HL-60/S4 (cell line): ENCODE results near the gene PON2.
"Not testable (repeated sequence)": the region's sequence is repeated elsewhere in the genome, so short reads cannot be mapped to it uniquely, and the experiment has no call there.

Experiments used
- in situ Hi-C: fragments of 300-500 bp; cut with MboI; formaldehyde crosslinking; loops from 2 replicates; pipeline ENCODE4 v1.14.3; 2022; ENCODE audit warnings: low sequenced_read_pairs

PON2 gene

DNA sequence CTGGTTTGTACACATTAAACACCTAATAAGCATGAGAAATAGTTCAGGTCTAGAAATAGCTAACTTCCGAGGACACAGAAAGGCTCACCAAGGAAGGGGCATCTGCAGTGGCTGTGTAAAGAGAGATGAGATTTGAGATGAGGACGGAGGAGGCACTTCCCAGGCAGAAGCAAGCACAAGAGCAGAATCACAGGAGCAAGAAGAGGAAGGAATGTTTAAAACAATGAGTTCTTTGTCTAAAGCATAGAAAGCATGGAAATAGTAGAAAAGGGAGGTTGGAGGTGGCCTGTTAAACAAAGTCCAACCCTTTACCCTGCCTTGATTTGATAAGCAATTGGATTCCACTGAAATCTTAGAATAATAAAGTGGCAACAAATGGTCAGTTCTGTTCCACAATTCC lies 27.1 kb downstream of the PON2 start:
- in situ Hi-C loops: no loop called here

- in situ Hi-C loops: no loop called here
Observed at GRCh38 chr7:95405800-95406199, 29.0 kb downstream of the PON2 start.

DNA sequence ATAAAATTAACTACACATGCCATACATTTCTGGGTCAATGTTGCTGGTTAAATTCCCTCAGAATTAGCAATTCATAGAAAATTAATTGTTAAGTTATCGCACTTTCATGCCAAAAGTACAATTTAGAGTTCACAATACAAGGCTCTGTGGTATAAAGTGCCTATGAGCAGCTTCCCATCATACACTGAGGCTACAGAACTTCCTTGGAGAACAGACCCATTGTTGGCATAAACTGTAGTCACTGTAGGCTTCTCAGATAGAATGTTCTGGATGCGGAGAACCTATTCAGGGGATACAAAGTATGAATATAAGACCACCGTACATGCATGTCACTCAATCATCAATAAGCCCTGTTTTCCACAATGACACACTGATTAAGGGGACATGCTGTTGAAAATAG lies 29.6 kb downstream of the PON2 start:
- in situ Hi-C loops: no loop called here

GRCh38 chr7:95404316-95404865 lies 30.4 kb downstream of the PON2 start:
- in situ Hi-C loops: no loop called here

GRCh38 chr7:95398155-95398940 lies 36.5 kb downstream of the PON2 start:
- in situ Hi-C loops: no loop called here

DNA sequence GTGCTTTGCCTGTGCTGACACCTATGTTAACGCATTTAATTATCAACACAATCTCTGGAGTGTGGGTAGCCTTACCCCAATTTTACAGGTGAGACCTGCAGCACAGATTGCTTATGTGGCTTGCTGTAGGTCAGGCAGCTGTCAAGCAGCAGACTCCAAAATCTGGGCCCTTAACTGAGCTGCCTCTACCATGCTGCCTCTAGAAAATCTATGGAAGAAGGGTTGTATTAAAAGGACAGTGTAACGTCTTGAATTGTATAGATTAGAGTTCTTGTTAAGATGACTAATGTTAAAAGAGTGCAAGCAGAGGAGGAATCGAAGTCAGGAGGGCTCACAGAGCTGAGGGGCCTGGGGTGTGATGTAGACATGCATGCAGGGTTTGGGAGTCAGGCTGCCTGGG lies 37.4 kb downstream of the PON2 start:
- in situ Hi-C loops: no loop called here

DNA sequence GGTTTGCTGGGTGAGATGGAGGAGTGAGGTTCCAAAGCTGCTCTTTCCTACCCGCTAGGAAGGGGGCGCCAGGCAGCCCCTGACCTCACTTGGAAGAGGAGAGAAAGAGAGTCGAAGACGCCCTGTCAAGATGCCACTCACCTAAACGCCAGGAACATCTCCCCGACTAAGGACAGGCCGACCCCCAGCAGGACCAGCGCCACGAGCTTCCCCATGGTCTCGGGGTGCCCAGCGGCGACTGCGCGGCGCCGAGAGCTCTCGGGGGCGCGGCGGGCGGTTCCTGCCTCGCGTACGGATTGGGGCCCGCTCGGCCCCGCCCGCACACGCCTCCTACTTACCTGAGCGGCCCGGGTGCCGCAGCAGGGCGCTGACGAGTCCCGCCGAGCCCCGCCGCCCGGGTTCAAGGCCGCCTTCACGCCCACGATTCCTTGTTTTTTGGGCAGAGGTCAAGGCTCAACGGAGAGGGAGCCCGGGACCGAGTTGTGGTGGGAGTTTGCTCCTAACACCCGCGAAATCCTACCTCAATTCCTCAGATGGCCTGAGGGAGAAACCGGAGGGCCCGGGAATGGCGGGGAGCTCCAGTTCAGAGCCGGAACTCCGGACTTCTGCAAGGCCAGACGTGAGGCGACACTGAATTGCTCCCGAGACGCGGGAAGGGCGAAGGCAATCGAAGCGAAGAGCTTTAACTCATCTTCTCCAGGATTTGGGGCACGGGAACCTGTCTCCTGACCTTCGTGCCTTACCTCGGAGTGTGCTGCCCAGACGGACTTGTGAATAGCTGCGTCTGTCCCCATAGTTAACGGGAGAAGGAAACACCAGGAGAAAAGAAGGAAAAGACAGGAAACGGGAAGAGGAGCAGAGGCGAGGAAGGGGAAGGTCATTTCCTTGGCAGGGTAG lies 38.4 kb downstream of the PON2 start, which contains the start of gene PON3:
Gene PON3, minus strand, starts transcription at position 240 of the 897 bp plus-strand sequence. Its CDS starts 25 bp downstream, at position 215.
- in situ Hi-C loops: no loop called here

DNA sequence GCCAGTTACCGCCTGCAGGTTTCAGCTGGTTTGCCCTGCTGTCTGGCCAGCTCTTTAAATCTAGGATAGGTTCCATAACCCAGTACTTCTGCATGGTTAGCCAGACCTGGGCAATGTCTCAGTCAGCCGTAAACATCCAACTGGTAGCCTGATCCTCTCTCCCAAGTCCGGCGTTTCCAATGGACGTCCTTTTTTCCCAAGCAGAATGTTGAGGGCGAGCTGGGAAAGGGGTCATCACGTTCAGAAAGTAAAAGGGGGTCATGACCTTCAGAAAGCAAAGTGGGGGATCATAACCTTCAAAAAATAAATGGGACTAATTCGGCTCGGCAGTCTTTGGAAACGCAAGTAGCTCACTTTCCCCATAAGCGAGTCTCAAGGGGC lies 39.1 kb downstream of the PON2 start:
- in situ Hi-C loops: no loop called here

DNA sequence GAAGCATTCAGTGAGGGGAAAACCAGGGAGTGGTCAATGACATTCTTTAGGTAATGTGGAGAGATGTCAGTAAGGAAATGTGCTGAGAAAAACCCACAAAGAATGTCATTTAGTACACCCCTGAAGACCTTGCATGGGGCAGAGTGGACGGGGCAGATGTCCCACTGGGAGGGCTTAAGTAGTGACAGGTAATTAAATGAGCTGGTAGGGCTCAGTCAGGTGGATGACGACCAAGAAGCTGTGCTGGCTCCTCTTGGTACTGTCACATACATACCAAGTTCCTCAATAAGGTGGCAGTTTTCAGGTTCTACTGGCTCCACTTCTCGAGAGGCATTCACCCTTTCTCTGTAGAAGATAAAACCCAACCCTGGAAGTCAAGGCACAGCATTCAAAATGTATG lies 40.5 kb downstream of the PON2 start:
- in situ Hi-C loops: no loop called here

GRCh38 chr7:95391761-95392160 lies 43.1 kb downstream of the PON2 start:
- in situ Hi-C loops: no loop called here

DNA sequence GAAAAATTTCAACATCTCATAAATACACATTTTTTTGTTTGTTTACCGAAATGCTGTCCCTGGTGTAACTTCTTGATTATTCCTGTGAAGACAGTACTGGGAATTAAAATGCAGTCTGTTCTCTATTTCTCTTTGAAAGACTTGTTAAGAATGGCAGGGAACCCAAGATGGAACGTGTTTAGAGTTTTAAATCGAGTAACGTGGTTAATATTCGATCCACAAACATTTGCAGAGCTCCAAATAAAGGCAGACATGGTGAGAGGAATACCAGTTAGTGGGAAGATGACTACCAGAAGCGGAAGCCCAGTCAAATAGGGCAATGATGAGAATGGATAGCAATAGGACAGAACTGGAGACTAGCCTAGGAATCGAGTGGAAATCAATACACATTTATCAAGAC lies 45.3 kb downstream of the PON2 start:
- in situ Hi-C loops: no loop called here

GRCh38 chr7:95379457-95379856 lies 55.4 kb downstream of the PON2 start:
- in situ Hi-C loops: not testable (repeated sequence)

- in situ Hi-C loops: no loop called here
Observed at GRCh38 chr7:95376632-95377400, 58.0 kb downstream of the PON2 start.

GRCh38 chr7:95375591-95376257 lies 59.1 kb downstream of the PON2 start:
- in situ Hi-C loops: no loop called here

DNA sequence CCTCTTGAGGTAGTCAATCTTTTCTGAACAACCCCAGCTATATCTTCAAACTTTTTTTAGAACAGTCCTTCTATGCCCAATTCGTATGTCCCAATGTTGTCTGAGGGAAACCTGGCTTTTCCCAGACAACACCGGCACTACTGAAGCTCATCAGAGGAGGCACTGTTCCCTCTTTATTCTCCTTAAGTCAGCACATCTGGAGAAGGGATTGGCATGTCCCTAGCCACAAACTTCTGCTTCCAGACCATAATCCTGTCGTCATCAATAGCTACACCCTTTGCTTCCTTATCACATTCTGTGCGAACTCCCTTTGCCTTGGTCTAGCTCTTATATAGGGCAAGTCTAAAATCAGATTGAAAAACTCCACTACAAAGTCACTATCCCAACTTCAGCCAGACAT lies 61.5 kb downstream of the PON2 start:
- in situ Hi-C loops: no loop called here

DNA sequence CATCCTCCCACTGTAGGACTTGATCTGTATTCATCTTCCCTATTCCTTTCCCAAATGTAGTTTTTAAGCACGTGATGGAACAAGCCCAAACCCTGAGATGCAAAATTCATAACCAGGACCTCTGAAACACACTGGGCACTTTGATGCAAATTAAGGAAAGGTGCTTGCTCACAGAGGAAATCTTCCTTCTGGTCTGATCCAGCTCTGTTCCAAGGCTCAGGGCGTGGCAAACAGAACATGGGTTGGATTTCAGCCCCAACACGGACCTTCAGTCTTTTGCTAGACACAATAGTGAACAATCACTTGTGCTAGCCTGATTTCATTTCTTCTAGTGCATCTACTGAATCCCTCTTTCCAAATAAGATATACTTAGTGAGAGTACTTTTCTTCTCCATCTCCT lies 66.6 kb downstream of the PON2 start:
- in situ Hi-C loops: no loop called here

- in situ Hi-C loops: no loop called here
Observed at GRCh38 chr7:95367606-95368005, 67.2 kb downstream of the PON2 start.

GRCh38 chr7:95365151-95365550 lies 69.7 kb downstream of the PON2 start:
- in situ Hi-C loops: no loop called here

DNA sequence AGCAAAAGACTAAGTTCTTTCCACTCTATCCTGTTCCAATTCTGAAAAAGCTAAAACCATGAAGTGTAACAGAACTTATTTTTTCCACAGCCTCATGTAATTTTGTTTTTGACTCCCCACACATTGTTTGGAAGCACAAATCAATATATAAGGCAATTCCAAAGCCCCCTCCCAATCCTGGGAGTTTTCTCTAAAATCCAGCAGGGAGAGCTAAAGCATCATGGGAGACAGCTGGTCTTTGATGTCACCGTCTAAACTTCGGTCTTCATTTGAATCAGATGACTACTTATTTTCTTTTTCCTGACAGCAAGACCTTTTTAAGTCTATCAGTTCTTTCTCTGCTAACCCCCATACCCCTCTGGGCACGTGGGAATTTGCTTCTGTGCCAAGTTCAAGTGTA lies 77.2 kb downstream of the PON2 start:
- in situ Hi-C loops: no loop called here
